GM12891 (cell line): ENCODE results near the gene OPA3.

Source experiments
- DNase-seq: peaks from one replicate; pipeline ENCODE4 v3.0.0; 2011; ENCODE audit warnings: low spot score; ENCODE audit not compliant: insufficient read length
- FAIRE-seq: peaks from 2 replicates; lab custom pipeline; 2011; peaks lifted over from hg19 to GRCh38; lab: Jason Lieb, UNC
- PAX5 ChIP-seq: IDR thresholded peaks from 2 replicates; pipeline ENCODE4 v1.6.1; 2011; ENCODE audit warnings: low read length, moderate library complexity, mild to moderate bottlenecking; ENCODE audit not compliant: insufficient read depth, severe bottlenecking
- POLR2A ChIP-seq: IDR thresholded peaks from 2 replicates; pipeline ENCODE4 v1.6.1; 2011; ENCODE audit warnings: low read depth, low read length, control low read depth
- POLR2AphosphoS5 ChIP-seq: IDR thresholded peaks from 2 replicates; pipeline ENCODE4 v1.6.1; 2011; ENCODE audit warnings: low read depth, low read length, control low read depth
- POU2F2 ChIP-seq: IDR thresholded peaks from 2 replicates; pipeline ENCODE4 v1.6.1; 2011; ENCODE audit warnings: low read depth, mild to moderate bottlenecking, control low read depth, low read length, moderate library complexity
- SPI1 ChIP-seq: IDR thresholded peaks from 2 replicates; pipeline ENCODE4 v1.6.1; 2011; ENCODE audit warnings: low read depth, low read length, control low read depth
- TAF1 ChIP-seq: IDR thresholded peaks from 2 replicates; pipeline ENCODE4 v1.6.1; 2011; ENCODE audit warnings: low read depth, low read length, control low read depth

OPA3 gene

DNA sequence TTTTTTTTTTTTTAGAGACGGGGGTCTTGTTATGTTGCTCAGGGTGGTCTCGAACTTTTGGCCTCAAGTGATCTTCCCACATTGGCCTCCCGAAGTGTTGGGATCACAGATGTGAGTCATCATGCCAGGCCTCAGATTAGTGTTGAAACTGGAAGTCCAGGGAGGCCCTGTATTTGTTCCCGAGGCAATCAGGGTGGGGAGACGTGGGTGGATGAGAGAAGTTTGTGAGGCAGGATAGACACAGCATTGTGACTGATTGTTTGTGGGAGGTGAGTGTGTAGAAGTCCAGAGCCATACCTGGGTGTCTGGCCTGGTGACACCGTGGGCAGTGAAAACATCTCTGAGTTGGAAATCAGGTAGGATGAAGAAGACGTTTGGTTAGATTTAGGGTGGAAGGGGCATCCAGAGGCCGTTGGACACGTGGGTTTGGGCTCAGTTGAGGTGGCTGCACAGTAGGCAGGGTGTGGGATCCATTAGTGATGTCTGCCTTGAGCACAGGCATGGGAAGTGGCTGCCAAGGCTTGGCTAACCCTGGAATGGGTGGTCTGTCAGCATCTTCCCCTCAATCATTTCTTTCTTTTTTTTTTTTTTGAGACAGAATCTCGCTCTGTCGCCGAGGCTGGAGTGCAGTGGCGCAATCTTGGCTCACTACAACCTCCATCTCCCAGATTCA lies 100.2 kb downstream of the OPA3 start:
- TF ChIP-seq PAX5 (no peak), SPI1 (no peak), POLR2A (no peak), TAF1 (no peak)
- DNase-seq (no peak), FAIRE-seq (peak; percentile 65)

- TF ChIP-seq TAF1 (no peak), POU2F2 (no peak), POLR2AphosphoS5 (no peak), SPI1 (no peak), PAX5 (no peak), POLR2A (no peak)
- DNase-seq, result no peak
- no peak for FAIRE-seq
These were observed 101.6 kb downstream of the OPA3 start for GRCh38 chr19:45483033-45483432.

DNA sequence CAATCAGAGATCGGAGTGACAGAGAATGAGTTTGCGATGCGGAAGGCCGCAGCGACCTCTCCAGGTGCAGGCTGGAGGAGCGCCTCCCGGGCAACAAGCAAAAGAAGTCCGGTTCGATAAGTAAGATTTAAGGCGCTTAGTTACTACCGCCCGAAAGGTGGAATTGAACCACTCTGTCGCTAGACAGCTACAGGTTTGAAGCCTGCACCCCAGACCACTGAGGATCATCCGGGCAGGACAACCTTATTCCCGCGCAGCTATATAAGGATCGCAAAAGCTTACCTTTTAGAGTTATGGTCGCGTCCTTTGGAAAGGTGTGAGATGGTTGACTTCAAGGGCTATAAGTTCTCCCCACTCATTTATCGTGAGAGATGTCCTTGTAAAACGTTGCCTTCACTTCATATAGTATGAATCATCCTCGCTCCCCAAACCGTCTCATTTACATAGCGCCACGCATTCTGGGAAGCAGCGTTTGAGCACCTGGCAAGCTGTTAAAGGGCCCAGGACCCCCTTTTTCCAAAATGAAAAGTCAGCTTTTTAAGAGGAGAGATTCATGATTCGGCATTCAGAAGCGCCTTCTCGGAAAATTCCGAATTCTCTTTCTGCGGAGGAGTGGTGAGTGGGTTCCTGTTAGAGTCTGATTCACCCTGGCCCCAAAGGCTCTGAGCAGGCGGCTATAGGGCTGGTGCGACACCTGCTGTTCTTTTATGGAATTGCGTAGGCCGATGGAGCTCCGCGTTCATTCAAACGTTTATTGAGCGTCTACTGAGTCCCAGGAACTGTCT lies 106.0 kb downstream of the OPA3 start:
- peak; percentile 75 for TF ChIP-seq POLR2A
- no peak for TF ChIP-seq SPI1
- peak; percentile 68 for TF ChIP-seq POLR2AphosphoS5
- peak; percentile 100 for TF ChIP-seq POU2F2
- no peak; the same call in 1 of the 2 replicates for TF ChIP-seq TAF1
- no peak for TF ChIP-seq PAX5
- FAIRE-seq (peak; percentile 96), DNase-seq (peak; percentile 68)

GRCh38 chr19:45477713-45478453 lies 106.7 kb downstream of the OPA3 start:
- TF ChIP-seq PAX5 (no peak), TAF1 (no peak), POLR2A (no peak), POU2F2 (no peak), POLR2AphosphoS5 (no peak), SPI1 (no peak)
- no peak for DNase-seq
- no peak for FAIRE-seq
